DMS153 treated with DMSO at 0.1 percent for 48 hours (cell line): Measurements from ENCODE around the gene LRP3.

ENCODE experiments used
- DNase-seq: peaks from one replicate; lab custom pipeline; 2025; ENCODE audit not compliant: unreplicated experiment; lab: John Stamatoyannopoulos, UW

Gene LRP3

DNA sequence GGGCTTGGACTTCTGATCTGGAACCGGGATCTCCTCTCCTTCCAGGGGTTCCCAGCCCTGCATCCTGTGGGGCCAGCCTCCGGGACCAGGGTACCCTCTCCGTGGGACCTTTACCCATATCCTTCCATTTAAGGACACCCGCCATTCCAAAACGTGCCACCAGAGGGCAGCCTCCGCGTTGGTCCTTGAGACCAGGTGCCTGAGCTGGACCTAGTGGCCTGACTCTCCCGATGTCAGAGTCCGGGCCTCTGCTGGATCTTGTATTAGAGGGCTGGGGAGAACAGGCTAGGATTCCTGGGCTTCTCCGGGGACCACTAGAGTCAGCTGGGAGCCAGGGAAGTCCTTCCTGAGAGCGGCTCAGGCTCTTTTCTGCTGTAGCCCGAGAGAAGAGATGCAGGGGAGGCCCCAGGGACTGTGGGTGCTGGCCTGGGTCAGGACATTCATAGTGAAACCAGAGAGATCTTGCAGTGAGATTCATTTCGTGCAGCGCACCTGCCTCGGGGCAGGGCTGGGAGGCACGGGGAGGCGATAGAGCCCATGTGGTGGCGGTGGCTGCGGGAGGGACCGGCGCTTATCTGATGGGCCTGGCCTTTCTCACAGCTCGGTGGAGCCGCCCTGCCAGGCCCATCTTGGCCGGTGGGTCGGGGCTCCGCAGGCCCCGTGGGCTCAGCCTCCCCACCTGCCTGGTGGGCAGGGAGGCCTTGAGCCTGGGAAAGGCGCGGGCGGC is 41.3 kb downstream of the LRP3 start:
- DNase-seq = peak; percentile 14

DNA sequence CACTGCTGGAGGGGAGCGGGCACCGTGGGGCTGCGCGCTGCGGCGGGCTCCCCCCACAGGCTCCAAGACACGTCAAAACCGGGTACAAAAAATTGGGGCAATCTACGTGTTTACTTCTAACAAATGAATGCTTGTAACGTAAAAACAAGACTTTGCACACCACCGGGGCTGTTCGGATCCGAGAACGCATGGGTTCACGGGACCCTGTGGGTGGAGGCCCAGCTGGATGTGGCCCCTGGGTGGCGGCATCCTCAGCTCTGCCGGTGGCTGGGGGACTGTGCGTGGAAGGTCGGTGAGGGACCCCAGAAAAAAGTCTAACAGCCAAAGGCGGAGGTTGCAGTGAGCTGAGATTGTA is 41.8 kb downstream of the LRP3 start:
- DNase-seq = no peak

DNA sequence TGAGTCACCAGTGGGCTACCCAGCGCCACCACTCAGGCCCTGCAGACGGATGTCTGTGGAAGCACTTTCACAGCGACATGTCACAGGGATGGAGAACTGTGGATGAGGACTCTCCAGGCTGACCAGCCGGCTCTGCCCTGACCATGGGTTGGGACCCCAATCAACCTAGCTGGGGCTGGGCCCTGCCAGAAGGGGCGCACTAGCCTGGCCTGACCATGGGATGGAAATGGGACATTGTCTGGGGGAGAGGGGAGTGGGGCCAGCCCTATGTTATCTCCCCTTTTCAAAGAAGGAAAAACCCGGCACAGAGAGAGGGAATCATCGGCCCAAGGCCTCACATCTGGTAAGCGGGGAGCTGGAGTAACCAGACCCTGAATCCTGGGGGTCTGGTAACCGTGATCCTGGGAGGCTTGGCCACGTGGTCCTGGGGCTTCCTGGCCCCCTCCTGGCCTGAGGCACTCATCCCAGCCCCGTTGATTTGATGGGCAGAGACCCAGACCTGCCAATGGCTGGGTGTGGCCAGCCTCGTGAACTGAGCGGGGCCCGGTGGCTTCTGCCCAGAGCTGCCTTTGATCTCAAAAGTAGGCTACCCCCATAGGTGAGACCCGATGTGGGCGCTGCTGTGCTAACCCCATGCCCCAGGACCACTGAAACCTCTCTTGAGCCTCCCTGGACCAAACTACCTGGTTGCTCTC is 42.7 kb downstream of the LRP3 start:
- DNase-seq = no peak

DNA sequence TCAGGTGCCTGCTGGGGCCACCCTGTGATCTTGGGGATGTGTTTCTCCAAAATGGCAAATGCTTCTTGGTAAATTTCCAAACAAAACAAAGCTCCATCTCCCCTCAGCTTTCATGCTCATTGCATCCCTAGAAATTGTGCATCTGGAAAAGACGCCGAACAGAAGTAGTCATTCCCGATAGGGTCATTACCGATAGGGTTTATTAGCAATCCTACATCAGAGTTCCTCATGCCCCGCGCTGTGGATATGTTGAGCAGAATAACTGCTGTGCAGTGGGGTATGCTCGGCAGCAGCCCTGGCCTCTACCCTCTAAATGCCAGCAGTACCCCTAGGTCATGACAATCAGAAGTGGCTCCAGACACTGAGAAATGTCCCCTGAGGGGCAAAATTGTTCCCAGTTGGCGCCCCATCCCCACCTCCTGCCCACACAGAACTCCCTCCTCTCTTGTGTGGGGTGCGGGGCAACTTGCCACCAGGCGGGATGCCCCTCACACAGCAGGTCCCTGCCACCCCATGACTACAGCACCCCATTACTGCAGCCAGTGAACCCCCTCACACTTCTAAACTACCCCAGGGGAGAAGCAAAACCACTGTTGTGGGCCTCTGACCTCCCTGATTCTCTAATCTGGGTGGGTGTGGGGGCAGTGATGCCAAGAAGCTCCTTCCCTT is 44.5 kb downstream of the LRP3 start:
- DNase-seq = no peak

DNA sequence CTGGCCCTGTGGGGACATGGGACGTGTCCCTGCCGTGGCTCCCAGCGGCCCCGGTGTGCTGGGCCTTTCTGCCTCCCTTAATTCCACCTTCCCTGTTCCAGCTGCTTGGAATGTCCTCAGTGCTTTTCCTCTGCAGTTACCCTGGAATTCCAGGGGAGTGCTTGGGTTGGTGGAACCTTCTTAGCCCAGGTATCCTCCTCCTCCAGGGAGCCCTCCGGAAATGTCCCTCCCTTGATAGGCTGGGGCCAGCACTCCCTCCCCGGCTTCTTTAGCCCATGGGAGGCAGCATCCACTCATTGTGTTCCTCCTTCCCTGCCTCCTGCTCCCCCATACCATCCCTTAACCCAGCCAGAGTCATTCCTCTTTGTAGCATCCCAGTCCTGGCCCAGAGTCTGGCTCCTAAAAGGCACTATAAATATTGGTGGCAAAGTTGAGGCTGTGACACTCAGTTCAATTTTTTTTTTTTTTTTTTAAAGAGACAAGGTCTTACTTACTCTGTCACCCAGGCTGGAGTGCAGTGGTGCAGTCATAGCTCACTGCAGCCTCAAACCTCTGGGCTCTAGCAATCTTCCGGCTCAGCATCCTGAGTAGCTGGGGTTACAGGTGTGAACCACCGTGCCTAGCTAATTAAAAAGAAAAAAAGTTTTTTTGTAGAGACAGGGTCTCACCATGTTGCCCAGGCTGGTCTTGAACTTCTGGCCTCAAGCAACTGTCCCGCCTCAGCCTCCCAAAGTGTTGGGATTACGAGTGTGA is 45.3 kb downstream of the LRP3 start:
- no peak for DNase-seq

DNA sequence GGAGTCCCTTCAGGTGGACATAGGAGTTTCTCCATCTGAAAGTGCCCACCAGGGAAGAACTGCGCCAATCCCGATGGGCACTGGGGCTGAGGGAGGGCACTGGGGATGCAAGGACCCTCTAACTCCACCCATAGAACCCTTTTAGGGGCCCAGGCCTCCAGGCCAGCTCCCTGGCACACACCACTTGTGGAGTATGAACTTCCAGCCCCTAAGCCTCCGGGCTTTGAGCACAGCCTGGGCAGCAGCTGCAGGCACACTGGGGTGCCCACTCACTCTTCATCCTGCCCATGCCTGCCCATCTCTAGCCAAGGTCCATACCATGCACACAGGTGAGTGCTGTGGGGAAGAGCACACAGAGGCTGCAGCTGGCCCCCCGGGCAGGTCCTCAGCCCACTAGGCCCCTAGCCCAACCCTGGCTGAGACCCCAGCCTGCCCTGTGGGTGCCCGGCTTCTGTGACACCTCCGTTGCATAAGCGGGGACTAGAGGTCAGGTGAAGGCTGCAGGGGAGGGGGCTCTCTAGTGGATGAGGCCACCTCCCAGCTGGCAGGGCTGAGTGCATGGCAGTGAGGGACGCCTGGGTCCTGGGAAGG is 46.1 kb downstream of the LRP3 start:
- no peak for DNase-seq

DNA sequence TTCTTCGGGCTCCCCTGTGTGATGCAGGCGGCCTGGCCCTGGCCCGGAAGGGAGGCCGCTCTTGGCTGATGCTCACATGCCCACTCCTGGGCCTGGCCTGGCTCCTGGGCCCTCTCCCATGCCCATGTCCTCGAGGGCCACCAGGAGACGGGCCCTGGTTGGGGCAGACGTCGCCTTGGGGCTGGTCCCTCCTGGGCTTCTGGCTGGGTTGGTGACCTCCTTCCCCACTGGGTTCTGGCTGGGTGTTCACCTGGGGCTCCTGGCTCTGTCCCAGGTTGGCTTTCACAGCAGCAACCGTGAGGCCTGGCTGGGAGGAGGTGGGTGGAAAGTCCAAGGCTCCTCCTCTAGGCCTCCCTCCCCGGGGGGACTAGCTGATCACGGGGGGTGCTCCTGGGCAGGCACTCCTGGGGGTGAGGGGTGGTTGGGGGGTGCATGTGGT is 47.0 kb downstream of the LRP3 start:
- no peak for DNase-seq

DNA sequence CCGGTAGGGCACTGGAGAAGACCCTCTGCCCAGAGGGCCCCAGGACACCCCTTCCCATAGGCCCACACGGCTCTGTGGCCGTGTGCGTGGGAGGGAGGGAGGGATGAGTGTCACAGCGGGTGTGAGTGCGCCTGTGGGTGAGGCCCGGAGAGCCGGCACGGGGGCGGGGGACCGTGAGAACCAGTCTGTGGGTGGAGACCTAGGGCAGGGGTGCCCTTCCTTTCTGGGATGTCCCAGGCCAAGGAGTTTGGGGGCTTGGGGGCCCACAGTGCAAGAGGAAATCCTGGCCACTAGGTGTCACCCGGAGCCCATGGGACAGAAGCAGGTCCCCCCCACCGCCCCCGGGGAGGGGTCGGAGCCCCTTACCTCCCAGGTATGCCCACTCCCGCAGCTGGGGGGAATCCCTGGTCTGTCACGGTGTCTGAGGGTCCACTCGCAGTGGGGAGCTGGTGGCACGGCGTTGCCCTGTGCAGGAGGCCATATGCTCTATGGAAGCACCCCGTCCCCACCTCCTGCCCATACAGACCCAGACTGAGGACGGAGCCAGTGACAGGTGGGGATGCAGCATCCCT is 47.5 kb downstream of the LRP3 start:
- DNase-seq = no peak

DNA sequence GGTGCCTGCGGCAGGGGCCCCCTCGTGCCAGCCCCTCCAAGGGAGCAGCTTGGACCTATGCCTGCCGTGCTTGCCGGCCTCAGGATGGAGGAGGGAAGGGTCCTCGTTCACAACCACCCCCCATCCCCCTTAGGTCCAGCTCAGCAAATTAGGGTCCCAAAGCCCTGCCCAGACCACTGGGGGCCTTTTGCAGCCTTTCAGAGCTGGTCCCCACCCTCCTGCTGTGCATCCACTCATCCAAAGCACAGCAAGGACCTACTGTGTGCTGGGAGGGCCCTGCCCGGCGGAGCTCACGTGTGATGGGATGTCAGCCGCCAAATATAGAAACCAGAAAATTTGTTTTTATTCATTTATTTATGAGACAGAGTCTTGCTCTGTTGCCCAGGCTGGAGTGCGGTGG is 48.0 kb downstream of the LRP3 start:
- no peak for DNase-seq

DNA sequence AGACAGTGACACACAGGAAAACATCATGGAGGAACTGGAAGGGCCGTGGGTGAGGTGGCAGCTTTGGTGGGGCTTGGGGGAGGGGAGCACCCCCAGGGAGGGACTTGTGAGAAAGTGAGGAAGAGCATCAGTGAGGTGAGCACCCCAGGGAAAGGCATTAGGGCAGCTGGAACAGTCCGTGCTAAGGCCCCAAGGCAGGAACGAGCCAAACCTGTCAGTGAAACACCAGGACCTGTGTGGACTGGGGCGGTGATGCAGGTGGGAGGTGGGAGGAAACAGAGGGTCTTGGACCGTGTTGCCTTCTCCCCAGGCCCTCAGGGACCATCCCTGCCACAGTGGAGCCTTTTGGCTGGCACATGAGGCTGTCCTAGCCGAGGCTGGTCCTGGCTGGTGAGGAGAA is 48.8 kb downstream of the LRP3 start:
- no peak for DNase-seq

DNA sequence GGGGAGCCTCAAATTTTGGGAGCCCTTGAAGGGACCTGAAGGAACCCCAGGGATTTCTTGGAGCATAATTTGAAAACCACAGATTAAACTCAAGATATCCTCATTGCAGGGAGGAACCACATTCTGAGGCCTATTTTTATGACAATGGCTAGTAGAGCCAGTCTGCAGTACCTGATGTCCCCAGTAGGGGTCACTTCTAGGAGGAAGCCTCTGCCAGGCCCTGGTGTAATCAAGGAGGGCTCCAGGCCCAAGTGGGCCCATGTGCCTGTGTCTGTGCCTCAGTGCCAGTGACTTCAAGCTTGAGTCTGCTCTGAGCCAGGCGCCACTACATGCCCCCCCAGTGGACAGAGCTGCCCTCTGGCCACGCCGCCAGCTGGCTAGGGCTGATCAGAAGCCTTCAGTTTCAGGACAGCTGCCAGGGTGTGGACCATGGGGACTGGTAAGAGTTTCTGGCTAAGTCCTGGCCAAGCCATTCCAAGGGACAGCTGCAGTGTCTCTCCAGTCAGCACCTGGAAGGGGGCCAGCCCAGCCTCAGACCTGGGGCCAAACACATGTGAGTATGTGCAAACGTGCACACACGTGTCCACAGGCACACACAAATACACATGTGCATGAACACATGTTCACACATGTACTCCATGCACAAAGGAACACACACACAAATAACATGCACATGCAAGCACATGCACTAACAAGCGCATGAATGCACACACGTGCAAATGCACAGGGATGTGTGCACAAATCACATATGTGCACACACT is 52.0 kb downstream of the LRP3 start:
- no peak for DNase-seq

DNA sequence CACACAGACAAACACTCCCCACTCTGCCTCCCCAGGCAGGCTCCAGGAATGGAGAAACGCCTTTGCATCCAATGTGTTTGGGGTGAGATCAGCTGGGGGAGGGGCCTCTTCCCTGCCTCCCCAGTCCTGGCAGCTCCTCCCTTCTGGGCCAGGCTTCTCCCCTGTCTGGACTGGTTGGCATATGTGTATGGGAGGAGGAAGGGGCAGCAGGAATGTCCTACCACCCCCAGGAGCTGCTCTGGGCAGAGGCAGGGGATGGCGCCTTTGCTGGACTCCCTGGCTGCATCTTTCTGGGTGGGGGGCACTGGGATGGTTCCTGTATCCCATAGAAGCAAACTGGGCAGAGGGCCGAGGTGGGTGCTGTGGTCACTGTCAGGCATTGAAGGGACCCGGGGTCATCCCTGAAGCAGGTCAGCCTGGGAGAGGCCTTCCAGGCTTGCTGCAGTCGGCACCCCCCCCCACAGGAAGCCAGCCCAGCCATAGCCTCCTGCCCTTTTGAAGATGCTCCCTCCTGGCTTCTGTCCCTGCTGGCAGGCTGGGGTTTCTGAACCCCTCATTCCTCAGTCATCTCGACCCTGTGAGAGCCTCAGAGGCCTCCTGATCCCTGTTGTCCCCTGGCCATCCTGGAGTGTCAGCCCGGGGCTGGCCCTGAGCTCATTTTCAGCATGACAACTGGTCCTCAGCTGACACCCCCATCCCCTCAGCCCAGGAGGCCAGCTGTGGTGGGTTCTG is 52.7 kb downstream of the LRP3 start:
- no peak for DNase-seq

DNA sequence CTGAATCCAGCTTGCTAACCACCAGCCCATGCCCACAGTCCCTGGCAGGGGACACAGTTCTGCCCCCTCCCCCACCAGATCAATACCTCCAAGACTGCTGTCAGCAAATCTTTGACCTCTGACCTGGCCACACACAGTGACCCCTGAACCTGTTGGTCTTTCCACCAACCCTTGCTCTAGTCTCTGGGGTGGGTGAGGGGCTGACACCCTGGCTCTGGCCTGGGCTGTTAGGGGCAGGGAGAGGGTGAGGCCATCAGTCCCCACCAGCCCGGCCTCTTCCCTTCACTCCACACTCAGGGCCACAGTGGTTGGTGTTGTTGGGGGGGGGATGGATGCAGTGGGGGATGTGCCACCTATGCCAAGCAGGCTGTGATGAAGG is 53.3 kb downstream of the LRP3 start:
- no peak for DNase-seq

DNA sequence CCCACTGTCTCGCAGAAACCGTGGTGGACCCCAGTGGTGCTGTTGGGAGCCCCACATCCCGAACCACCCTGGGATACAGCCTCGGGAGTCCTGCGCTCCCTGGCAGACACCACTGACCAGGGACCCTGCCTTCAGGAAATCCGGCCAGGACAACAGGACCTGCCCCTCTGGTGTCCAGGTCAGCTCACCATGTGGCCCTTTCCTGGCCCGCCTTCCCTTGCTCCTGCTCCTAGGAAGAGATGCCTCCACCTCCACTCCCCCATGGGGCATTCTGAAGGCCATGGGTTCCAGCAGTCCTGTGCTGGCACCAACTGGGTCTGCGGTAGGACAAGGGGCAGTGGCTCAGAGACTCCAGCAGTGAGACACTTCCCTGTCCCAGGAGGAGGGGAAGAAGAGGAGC is 54.0 kb downstream of the LRP3 start:
- no peak for DNase-seq

DNA sequence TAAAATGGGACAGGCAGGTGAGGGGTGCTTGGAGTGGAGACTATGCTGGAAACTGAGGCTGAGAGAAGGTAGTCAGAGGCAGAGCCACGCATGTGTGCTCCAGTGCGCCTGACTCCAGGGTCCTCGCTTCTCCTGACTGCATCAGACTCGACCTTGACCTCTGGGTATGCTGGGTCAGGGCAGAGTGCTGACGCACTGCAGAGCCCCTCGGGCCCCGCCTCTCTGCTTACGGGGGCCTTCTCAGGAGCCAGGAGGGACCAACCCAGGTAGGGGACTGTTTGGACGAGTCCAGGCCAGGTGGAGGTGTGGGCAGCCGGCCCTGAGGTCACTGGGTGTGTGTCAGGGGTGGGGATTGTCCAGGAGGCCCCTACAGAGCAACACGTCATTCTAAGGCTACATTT is 54.4 kb downstream of the LRP3 start:
- DNase-seq = no peak

DNA sequence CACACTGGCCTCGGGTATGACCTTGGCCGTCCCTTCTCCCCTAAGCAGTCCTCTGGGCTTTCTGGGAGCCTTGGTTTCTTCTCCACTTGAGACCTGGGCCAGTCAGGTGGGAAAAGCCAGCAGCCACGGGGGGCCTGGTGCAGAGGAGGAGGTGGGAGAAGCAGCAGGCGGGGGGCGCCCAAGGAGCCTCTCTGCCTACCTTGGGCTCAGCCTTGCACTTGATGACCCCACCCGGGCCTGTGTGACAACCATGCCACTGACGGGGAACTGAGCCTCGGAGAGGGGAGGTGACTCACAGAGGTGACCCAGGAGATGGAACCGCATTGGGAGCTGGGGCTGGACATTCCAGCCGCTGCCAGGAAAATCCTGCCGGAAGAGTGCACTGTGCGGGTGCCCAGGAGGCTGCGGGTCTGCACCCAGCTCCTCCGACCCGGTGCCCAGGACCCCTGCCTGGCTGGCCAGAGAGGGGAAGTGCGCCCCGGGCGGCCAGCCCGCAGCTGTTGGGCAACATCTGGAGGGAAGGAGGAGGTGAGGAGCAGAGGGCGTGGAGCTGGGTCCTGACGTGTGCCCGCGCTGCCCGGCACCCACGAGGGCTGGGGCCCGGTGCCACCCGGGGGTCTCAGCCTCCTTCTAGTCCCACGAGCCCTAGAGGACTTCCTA is 55.0 kb downstream of the LRP3 start:
- no peak for DNase-seq

DNA sequence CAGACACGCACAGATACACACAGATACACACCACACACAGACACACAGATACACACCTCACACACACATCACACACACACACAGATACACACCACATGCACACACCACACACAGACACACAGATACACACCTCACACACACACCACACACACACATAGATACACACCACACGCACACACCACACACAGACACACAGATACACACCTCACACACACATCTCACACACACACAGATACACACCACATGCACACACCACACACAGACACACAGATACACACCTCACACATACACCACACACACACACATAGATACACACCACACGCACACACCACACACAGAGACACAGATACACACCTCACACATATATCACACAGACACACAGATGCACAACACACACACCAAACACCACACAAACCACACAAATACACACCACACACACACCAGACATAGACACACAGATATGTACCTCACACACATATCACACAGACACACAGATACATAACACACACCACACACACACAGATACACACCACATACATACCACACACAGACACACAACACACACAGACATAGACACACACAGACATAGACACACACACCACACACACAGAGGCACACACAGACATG is 55.7 kb downstream of the LRP3 start:
- DNase-seq = no peak

DNA sequence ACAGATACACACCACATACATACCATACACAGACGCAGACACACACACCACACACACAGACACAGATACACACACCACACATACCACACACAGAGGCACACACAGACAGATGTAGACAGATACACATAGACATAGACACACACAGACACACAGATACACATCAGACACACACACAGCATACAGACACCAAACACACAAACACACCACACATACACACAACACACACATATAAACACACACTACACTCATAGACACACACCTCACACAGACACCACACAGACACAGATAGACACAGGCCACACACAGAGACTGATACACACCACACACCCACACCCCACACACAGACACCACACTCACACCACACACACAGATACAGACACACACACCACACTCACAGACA is 56.4 kb downstream of the LRP3 start:
- DNase-seq = no peak

DNA sequence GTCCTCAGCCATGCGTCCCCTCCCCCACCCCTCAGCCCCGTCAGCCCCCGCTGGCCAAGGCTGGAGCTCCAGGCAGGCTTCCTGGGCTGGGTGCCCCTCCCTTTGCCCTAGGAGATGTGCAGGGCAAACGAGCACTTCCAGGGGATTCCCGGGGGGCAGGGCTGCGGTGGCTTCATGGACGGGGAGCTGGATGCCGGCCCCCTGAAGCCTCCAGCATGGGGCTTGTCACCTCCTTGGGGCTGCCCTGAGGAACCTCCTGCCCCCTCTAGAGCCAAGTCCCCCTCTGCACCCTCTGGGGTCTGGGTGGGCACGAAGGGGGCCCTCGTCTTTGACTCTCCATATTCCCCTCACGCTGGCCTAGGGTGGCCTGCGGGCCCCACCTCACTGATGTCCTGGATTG is 56.9 kb downstream of the LRP3 start:
- no peak for DNase-seq
